K562 (cell line): ENCODE results near the gene CCSER2. TPM values are rescaled to one million over a fixed set of nuclear protein-coding genes. Genes with fewer than 3 reads are reported as not detected.

ENCODE experiments used
- ELF4 ChIP-seq: fragments of 450-650 bp; formaldehyde crosslinking; IDR thresholded peaks from 2 replicates; pipeline ENCODE4 v1.4.0; 2022; ENCODE audit warnings: missing genetic modification characterization
- HDAC8 ChIP-seq: fragments of 450-650 bp; IDR thresholded peaks from 2 replicates; pipeline ENCODE4 v1.6.1; 2016; ENCODE audit warnings: mild to moderate bottlenecking, missing genetic modification characterization, moderate library complexity, missing compliant biosample characterization
- JUNB ChIP-seq: fragments of 450-650 bp; formaldehyde crosslinking; conservative IDR thresholded peaks from 2 replicates; pipeline ENCODE4 v1.4.0; 2020; ENCODE audit warnings: mild to moderate bottlenecking
- NFIX ChIP-seq: fragments of 250-450 bp; sonication (Bioruptor Pico); IDR thresholded peaks from 2 replicates; pipeline ENCODE4 v1.4.0; 2020; ENCODE audit warnings: low read depth, mild to moderate bottlenecking, moderate library complexity
- PTBP1 ChIP-seq: fragments of 200-400 bp; formaldehyde crosslinking; IDR thresholded peaks from 2 replicates; pipeline ENCODE4 v1.6.1; 2017; ENCODE audit warnings: low read depth, low read length
- RBM15 ChIP-seq: fragments of 200-400 bp; formaldehyde crosslinking; IDR thresholded peaks from 2 replicates; pipeline ENCODE4 v1.6.1; 2018; ENCODE audit warnings: mild to moderate bottlenecking, low read length, moderate library complexity; ENCODE audit not compliant: insufficient read depth
- SAFB2 ChIP-seq: fragments of 200-400 bp; formaldehyde crosslinking; IDR thresholded peaks from 2 replicates; pipeline ENCODE4 v1.6.1; 2018; ENCODE audit warnings: borderline replicate concordance, low read length, low read depth, moderate library complexity; ENCODE audit not compliant: severe bottlenecking
- SNIP1 ChIP-seq: fragments of 450-650 bp; IDR thresholded peaks from 2 replicates; pipeline ENCODE4 v1.7.1; 2017; ENCODE audit warnings: low read depth, mild to moderate bottlenecking
- ZNF175 ChIP-seq: fragments of 200-800 bp; sonication (Bioruptor generic); IDR thresholded peaks from 2 replicates; pipeline ENCODE4 v1.6.1; 2016; ENCODE audit warnings: low read depth, mild to moderate bottlenecking, missing genetic modification characterization, missing compliant biosample characterization
- ZNF384 ChIP-seq: IDR thresholded peaks from 2 replicates; pipeline ENCODE4 v1.6.1; 2012; ENCODE audit warnings: low read depth, low read length, improper control_type of control experiment
- ZNF551 ChIP-seq: fragments of 250-450 bp; sonication (Bioruptor Pico); IDR thresholded peaks from 2 replicates; pipeline ENCODE4 v1.5.0; 2021; ENCODE audit warnings: mild to moderate bottlenecking, moderate library complexity
- ZNF79 ChIP-seq: fragments of 250-450 bp; sonication (Bioruptor Pico); IDR thresholded peaks from 2 replicates; pipeline ENCODE4 v1.4.0; 2020; ENCODE audit warnings: low read depth, mild to moderate bottlenecking, moderate library complexity
- polyA plus RNA-seq, 8 experiments: library from polyadenylated mRNA; depleted of rRNA in 4 of 8; stranded (reverse) in 5 of 8; unstranded in 3 of 8; fragments of >200 nt; fragmentation: Nextera tagmentation in 2 of 8; fragmentation: Illumina TruSeq in 1 of 8; extraction: Ambion mirVana in 2 of 8; extraction: Trizol in 1 of 8; gene quantifications; 2 replicates each; pipeline versions ENCODE4 v1.2.1 to v1.2.3, GENCODE V29; 2011 to 2014; ENCODE audit warnings: inconsistent platforms in 1 of 8, missing spikeins in 1 of 8
- total RNA-seq, 7 experiments: library from RNA; depleted of rRNA in 6 of 7; stranded (reverse); fragments of >200 nt in 6 of 7; fragmentation: Illumina TruSeq in 2 of 7; extraction: Trizol in 2 of 7; gene quantifications; 2 replicates each; pipeline versions ENCODE4 v1.2.1 to v1.2.3, GENCODE V29; 2011 to 2021; ENCODE audit warnings: low replicate concordance in 1 of 7
- TF ChIP-seq, protein P1 (sequence below): fragments of 250-450 bp; sonication (Bioruptor Pico); IDR thresholded peaks from 2 replicates; pipeline ENCODE4 v1.9.0; 2021; ENCODE audit warnings: mild to moderate bottlenecking, inconsistent platforms
- TF ChIP-seq, protein P2 (sequence below): IDR thresholded peaks from 3 replicates; pipeline ENCODE4 v1.6.1; 2011; ENCODE audit warnings: borderline replicate concordance, mild to moderate bottlenecking, moderate library complexity; ENCODE audit not compliant: insufficient read length; ENCODE audit errors: extremely low read depth
- TF ChIP-seq, protein P3 (sequence below): fragments of 200-800 bp; sonication (Bioruptor generic); IDR thresholded peaks from 2 replicates; pipeline ENCODE4 v1.6.1; 2017; ENCODE audit warnings: missing genetic modification characterization, missing compliant biosample characterization
- TF ChIP-seq, protein P4 (sequence below): fragments of 150-350 bp; conservative IDR thresholded peaks from 2 replicates; pipeline ENCODE4 v1.6.1; 2014; ENCODE audit warnings: low read length
- TF ChIP-seq, protein P5 (sequence below), 2 experiments: fragments of 450-650 bp in 1 of 2; sonication (generic) in 1 of 2; formaldehyde crosslinking in 1 of 2; IDR thresholded peaks in 1 of 2; conservative IDR thresholded peaks in 1 of 2; 2 replicates each; pipeline versions ENCODE4 v1.6.1 to v1.8.1; 2016 to 2023; ENCODE audit warnings: mild to moderate bottlenecking in 2 of 2, moderate library complexity in 2 of 2, inconsistent platforms in 1 of 2, missing genetic modification reagents in 1 of 2

CCSER2 gene
- total and polyA plus RNA-seq, 9 of the 15 experiments (the other 6 are each of a cell fraction or from before 2014, with no cell fraction given) = 2.7 to 15.1 (median 9.7) TPM

DNA sequence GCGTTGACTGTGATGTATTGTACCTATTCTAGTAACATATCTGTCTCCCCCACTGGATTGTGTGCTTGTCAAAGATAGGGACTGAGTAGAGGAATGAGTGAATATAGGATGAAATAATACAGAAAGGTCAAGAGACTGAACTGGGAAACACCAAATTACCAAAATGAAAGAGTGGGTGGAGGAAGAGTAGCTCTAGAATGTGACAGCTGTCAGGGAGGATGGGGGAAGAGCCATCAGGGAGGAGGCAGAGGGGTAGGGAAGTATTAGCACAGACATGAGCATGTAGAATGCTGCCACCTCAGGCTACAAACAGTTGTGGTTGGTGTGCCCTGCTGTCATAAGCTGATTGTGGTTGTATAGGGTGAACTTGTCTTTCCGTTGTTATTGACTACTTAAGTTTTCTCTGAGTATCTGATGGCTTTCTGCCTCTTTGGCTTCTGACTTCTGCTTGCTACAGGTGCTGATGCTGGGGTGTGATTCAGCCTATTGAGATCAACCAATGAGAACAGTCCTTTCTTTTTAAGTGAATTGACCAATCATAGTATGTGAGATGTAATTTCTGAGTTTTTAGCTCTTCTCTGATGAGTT is 5.6 kb downstream of the CCSER2 start (continued):
- TF ChIP-seq, protein P1, sequence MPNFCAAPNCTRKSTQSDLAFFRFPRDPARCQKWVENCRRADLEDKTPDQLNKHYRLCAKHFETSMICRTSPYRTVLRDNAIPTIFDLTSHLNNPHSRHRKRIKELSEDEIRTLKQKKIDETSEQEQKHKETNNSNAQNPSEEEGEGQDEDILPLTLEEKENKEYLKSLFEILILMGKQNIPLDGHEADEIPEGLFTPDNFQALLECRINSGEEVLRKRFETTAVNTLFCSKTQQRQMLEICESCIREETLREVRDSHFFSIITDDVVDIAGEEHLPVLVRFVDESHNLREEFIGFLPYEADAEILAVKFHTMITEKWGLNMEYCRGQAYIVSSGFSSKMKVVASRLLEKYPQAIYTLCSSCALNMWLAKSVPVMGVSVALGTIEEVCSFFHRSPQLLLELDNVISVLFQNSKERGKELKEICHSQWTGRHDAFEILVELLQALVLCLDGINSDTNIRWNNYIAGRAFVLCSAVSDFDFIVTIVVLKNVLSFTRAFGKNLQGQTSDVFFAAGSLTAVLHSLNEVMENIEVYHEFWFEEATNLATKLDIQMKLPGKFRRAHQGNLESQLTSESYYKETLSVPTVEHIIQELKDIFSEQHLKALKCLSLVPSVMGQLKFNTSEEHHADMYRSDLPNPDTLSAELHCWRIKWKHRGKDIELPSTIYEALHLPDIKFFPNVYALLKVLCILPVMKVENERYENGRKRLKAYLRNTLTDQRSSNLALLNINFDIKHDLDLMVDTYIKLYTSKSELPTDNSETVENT (CRISPR knock-in tag) = no peak
- no peak for TF ChIP-seq NFIX (CRISPR knock-in tag)
- no peak for TF ChIP-seq JUNB
- TF ChIP-seq ZNF551 = no peak
- TF ChIP-seq, protein P2, sequence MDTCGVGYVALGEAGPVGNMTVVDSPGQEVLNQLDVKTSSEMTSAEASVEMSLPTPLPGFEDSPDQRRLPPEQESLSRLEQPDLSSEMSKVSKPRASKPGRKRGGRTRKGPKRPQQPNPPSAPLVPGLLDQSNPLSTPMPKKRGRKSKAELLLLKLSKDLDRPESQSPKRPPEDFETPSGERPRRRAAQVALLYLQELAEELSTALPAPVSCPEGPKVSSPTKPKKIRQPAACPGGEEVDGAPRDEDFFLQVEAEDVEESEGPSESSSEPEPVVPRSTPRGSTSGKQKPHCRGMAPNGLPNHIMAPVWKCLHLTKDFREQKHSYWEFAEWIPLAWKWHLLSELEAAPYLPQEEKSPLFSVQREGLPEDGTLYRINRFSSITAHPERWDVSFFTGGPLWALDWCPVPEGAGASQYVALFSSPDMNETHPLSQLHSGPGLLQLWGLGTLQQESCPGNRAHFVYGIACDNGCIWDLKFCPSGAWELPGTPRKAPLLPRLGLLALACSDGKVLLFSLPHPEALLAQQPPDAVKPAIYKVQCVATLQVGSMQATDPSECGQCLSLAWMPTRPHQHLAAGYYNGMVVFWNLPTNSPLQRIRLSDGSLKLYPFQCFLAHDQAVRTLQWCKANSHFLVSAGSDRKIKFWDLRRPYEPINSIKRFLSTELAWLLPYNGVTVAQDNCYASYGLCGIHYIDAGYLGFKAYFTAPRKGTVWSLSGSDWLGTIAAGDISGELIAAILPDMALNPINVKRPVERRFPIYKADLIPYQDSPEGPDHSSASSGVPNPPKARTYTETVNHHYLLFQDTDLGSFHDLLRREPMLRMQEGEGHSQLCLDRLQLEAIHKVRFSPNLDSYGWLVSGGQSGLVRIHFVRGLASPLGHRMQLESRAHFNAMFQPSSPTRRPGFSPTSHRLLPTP = no peak
- TF ChIP-seq, protein P3, sequence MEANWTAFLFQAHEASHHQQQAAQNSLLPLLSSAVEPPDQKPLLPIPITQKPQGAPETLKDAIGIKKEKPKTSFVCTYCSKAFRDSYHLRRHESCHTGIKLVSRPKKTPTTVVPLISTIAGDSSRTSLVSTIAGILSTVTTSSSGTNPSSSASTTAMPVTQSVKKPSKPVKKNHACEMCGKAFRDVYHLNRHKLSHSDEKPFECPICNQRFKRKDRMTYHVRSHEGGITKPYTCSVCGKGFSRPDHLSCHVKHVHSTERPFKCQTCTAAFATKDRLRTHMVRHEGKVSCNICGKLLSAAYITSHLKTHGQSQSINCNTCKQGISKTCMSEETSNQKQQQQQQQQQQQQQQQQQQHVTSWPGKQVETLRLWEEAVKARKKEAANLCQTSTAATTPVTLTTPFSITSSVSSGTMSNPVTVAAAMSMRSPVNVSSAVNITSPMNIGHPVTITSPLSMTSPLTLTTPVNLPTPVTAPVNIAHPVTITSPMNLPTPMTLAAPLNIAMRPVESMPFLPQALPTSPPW (CRISPR knock-in tag) = no peak
- TF ChIP-seq SNIP1 = no peak
- TF ChIP-seq ZNF175 (CRISPR knock-in tag) = no peak
- TF ChIP-seq ELF4 = no peak
- TF ChIP-seq ZNF384 = no peak
- no peak for TF ChIP-seq SAFB2
- no peak for TF ChIP-seq PTBP1
- TF ChIP-seq, protein P4, sequence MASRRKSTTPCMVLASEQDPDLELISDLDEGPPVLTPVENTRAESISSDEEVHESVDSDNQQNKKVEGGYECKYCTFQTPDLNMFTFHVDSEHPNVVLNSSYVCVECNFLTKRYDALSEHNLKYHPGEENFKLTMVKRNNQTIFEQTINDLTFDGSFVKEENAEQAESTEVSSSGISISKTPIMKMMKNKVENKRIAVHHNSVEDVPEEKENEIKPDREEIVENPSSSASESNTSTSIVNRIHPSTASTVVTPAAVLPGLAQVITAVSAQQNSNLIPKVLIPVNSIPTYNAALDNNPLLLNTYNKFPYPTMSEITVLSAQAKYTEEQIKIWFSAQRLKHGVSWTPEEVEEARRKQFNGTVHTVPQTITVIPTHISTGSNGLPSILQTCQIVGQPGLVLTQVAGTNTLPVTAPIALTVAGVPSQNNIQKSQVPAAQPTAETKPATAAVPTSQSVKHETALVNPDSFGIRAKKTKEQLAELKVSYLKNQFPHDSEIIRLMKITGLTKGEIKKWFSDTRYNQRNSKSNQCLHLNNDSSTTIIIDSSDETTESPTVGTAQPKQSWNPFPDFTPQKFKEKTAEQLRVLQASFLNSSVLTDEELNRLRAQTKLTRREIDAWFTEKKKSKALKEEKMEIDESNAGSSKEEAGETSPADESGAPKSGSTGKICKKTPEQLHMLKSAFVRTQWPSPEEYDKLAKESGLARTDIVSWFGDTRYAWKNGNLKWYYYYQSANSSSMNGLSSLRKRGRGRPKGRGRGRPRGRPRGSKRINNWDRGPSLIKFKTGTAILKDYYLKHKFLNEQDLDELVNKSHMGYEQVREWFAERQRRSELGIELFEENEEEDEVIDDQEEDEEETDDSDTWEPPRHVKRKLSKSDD = no peak
- TF ChIP-seq ZNF79 (CRISPR knock-in tag) = no peak
- no peak for TF ChIP-seq HDAC8 (tag)
- TF ChIP-seq RBM15 = no peak
- TF ChIP-seq, protein P5, sequence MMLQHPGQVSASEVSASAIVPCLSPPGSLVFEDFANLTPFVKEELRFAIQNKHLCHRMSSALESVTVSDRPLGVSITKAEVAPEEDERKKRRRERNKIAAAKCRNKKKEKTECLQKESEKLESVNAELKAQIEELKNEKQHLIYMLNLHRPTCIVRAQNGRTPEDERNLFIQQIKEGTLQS (IDR thresholded peaks at IDR 0.05) = no peak
- TF ChIP-seq, protein P5 (CRISPR knock-in tag; conservative IDR thresholded peaks at IDR 0.05) = no peak
